ENCODE measurements around the gene ZPBP2.

GRCh38 chr17:39820987-39821386 is 47.0 kb upstream of the ZPBP2 start:
- TF ChIP-seq CTCF (IDR thresholded peaks at IDR 0.05): no peak
- TF ChIP-seq POLR2AphosphoS5 (IDR thresholded peaks at IDR 0.05): no peak
- TF ChIP-seq EP300 (IDR thresholded peaks at IDR 0.05): no peak
- TF ChIP-seq POLR2A (IDR thresholded peaks at IDR 0.05; ENCODE audit: low read depth): no peak
